Activated CD4-positive, alpha-beta T cell treated with anti-CD3 and anti-CD28 coated beads for 24 hours (primary cell): Measurements from ENCODE around the gene ZBTB18.
"Not testable (repeated sequence)": the region's sequence is repeated elsewhere in the genome, so short reads cannot be mapped to it uniquely, and the experiment has no call there.

Experiments used
- DNase-seq, 2 donors: peaks; one replicate each; pipeline ENCODE4 v3.0.0-alpha.2; 2020; ENCODE audit warnings: low read depth in 2 of 2

Gene ZBTB18

DNA sequence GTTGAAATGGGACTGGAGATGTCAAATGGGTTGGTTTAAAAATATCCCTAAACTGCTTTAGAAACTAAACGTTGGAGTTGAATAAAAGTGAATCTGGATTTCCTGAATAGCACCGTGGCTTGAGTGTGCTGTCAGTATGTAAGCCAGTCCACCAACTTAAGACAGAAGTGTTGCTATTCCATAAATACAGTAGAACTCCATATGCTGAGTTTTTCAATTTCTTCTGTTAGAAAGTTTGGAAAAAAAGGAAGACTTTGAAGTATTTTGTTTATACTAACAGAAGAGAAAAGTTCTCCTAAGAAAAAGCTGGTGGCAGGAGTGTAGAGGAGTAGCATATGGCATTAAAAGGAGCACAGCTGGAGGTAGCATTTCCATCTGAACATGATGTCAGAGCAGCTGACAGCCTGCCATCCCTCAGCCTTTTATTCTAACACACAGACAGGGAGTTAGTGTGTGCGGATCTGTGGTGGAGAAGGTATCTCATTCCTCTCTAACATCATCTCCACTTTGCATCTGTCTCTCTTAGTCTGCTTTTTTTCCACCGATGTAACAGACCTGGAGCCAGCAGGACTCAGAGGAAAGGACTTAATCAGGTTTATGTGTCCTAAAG, at the start of gene ZBTB18:
Gene ZBTB18 (plus strand): TSS at position 449 of the 610 bp plus-strand sequence. CDS start 149 bp downstream, at position 598.
- no peak for DNase-seq

DNA sequence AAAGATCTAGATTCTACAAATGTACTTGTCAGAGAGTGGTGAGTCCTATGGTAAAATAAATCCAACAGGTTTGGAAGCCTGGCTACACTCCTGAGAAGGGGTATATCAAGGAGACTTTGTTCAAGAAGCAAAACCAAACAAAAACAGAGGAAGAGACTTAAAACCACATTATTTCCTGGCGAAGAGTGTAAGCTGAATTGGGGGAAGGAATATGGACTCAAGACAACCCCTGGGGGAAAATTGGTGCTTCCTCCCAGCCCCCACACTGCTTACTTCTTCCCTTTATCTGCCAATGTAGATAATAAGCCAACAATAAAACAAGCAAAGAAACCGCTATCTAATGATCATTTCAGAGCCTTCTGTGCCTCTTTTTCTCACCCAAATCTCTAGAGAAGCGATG, 48.4 kb upstream of the ZBTB18 start:
- no peak for DNase-seq

DNA sequence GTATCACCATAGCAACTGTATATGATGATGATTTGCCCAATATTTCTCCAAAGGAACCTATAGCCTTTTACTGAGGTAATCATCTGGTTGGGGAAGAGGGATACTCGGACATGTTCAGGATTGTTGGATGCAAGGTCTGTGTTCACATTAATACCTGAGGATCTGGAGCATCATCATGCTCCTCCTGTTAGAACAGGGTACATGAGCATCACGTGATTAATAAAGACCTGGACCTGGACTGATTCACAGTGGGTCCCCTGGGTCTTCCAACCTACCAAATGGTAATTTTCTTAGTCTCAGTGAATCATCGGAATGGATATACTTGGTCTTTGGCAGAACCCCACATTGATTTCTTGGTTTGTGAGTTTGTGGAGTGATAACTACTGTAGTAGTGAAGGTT, 45.6 kb upstream of the ZBTB18 start:
- DNase-seq: no peak

DNA sequence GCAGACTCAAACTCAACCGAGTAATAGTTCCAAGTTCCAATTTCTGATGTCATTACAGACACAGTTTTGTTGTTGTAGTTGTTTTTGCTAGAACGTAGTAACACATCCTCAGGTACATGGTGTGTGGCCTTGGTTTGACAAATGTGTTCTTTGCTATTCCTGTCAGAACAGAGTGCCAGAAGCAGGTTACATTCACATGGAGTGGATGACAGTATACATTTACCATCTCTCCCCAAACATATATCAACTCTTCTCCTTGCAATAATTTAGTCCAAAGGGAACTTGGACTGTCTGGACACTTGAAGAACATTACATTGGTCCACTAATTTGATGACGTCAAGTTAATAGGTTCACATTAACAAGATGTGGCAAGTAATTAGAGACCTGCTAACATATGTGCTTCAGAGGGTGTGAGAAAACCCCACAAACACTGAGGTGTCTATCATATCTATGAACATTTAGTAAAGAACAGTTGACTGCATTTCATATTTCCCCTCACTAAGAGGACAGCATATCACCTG, 44.6 kb upstream of the ZBTB18 start:
- DNase-seq: no peak

DNA sequence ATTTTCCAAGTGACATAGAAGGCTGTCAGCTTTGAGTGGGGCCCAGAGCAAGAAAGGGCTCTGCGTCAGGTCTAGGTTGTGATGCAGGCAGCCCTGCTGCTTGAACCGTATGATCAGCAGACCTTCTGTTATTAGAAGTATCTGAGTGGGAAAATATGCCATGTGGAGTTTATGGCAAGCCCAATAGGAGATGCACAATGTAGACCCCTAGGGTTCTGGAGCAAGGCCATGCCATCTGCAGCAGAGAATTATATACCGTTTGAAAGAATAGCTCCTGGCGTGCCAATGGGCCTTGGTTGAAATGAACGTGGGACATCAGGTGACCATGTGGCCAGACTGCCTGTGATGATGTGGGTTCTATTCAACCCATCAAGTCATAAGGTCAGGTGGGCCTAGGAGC, 44.1 kb upstream of the ZBTB18 start:
- no peak for DNase-seq

DNA sequence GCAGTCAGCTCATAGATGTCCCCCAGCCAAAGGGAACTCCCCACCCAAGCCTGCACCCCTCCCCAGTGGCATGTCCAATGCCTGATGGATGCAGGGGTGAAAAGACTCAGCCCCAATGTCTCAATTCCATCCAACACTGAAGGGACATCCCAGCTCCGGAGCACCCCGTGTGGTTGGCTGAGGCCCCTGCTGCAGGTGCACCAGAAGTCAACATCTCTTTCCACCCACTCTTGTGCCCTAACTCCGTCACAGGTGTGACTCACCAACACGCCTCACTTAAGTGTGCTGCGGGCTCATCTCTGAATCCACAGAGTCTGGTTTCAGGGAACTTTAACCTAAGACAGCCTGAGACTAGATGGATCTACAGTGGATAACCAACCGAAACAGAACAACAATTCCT, 40.9 kb upstream of the ZBTB18 start:
- DNase-seq: peak; percentile 18 to 27

DNA sequence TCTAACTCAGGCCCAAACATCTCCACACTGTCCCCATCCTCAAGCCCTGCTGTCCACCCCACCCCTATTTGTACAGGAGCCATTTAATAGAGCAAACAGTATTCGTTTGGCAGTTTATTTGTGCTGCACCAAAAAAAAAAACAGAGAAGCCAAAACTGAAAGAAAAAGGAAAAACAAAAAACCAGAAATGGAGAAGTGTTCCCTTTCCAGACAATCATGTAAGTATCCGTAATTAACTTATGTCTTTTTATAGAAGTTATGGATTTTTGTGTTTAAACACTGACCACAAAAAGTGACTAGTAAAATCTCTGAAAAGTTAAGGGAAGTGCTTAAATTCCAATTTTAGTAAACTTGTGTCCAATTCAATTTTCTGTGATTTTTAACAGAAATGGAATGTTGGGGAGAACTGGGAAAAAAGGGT, 40.4 kb upstream of the ZBTB18 start:
- DNase-seq: no peak

DNA sequence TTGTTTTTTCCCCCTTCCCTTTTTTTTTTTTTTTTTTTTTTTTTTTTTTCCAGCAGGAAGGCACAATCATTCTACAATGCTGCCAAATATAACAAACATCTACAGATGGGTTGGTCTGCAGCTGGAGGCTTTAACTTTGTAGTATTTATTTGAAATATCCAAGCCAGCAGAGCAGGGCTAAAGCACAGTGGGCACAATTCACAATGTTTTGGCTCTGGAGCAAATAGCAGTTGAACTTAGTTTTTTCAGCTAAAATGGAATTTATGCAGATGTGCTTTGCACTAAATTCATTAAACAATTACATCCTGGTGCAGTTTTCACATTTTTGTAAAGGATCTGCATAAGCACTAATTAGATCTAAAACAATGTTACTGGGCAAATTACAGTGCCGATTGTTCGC, 39.8 kb upstream of the ZBTB18 start:
- DNase-seq: no peak

DNA sequence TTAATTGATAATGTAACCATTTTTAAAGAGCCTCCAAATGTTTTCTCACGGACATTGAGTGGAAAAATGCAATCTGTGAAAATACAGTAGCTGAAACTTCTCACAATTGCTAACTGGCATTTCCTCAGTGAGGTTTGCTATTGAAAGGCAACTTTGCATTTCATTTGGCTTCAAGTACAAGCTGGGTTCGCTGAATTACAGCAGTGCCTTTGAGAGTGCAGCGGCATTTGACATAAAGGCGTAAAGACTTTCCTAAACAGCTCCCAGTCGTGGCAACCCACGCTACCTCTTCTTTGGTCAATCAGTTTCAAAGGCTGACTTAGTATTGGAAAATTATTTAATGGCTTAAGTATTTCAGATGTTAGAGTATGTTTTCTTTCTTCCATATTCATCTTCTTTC, 39.3 kb upstream of the ZBTB18 start:
- no peak for DNase-seq

DNA sequence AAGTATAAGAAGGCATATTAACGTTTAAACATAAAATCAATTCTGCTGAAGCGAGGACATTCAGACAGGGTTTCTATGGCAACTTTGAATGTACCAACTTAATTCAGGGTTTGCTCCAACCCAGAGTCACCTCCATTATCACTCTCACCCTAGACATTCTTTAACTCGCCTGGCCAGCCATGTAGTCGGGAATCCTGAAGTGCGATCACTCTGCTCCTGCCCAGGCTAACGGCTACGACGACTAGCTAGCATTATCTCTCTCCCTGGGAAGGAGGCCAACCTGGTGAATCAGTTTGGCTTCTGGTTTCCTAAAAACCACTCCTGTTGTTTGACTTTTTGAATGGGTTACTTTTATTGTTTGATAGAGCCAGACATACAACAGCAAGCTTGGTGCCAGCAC, 38.9 kb upstream of the ZBTB18 start:
- no peak for DNase-seq

DNA sequence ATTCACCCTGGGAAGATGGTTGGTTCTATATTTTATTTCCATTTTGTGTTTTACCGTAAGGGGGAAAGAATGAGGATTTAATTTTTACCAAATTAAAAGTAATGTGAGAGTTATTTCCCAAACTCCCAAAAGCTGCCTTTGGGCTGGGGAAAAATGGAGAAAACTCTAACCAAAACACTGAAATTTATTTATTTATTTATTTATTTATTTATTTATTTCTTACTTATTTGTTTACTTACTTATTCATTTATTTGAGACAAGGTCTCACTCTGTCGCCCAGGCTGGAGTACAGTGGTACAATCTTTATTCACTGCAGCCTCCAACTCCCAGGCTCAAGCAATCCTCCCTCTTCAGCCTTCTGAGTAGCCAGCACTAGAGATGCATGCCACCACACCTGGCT, 38.0 kb upstream of the ZBTB18 start:
- no peak for DNase-seq

DNA sequence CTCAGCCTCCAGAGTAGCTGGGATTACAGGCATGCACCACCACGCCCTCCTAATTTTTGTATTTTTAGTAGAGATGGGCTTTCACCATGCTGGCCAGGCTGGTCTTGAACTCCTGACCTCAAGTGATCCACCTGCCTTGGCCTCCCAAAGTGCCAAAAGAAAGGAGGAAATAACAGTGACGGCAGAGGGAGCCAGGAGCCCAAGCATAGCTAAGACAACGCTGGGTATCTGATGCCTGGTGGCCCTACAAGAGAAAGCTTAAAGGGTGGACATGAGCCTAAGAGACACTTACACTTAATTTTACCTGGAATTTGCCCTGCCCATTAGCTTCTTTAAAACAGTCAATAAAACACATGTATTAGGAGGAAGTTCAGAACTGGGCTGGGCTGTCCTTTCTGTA, 36.2 kb upstream of the ZBTB18 start:
- DNase-seq: not testable (repeated sequence)

DNA sequence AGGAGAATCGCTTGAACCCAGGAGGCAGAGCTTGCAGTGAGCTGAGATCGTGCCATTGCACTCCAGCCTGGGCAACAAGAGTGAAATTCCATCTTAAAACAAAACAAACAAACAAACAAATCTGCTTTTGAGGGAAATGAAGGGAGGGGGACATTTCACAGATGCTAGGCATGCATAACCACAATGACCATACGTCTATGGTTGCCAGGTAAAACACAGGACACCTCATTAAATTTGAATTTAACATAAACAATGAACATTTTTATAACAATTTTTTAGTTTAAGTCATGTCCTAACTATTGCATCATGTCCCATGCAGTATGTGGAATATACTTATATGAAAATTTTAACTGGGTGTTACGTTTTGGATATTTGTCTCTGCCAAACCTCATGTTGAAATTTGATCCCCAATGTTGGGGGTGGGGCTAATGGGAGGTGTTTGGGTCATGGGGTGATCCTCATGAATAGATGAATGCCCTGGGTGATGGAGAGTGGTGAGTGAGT, 31.0 kb upstream of the ZBTB18 start:
- no peak for DNase-seq

DNA sequence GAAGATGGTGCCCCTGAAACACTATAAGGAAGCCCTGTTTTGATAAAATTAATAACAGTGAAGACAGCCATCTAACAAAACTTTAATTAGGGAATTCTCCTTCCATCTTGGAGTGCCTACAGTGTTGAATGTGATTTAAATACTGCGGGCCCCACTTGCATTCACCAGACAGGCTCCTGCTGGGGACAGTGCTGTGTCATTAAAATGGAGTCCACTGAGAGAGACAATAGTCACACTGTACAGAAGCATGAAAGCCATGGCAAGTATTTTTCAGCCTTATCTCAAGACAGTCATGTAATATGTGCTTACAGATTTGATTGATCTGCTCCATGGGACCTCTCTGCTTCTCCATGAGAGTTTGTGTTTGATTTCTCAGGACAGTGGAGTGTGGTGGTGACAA, 29.7 kb upstream of the ZBTB18 start:
- DNase-seq: no peak

DNA sequence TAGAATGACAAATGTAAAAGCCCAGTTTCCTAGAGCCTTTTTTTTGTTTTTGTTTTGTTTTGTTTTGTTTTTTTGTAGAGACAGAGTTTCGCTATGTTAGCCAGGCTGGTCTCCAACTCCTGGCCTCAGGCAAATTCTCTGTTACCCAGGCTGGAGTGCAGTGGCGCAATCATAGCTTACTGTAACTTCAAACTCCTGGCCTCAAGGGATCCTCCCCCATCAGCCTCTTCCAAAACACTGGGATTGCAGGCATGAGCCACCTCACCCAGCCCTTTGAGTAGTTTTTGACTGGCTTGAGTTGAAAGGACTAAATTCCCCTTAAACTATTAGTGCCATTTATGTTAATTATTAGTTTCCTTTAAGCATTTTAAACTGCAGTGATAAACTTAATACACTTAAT, 28.8 kb upstream of the ZBTB18 start:
- no peak for DNase-seq

DNA sequence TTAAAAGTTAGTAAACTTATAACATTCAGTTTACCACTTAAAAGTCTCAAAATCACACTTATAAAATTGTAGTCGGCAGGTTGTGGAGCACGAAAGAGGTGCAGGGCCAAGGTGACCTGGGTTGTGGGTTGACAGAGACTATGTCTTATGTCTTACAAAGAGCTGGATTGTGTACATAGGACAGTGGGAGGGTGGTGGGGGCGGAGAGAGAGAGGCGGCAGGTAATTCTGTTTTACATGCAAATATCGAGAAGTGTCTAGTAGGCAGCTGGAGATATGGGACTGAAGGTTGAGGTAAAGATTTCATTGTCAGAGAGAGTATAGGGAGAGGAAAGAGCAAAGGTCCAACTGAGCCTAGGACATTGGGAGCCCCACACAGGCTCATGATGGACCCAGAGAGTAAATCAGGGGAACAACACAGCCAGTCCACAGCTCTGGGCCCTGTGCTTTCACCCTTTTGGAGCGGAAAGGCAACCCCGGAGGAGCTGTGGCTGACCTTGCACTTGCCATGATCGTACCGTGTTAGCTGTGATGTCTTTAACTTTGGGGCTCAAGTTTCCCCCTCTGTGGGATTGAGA, 28.1 kb upstream of the ZBTB18 start:
- no peak for DNase-seq

DNA sequence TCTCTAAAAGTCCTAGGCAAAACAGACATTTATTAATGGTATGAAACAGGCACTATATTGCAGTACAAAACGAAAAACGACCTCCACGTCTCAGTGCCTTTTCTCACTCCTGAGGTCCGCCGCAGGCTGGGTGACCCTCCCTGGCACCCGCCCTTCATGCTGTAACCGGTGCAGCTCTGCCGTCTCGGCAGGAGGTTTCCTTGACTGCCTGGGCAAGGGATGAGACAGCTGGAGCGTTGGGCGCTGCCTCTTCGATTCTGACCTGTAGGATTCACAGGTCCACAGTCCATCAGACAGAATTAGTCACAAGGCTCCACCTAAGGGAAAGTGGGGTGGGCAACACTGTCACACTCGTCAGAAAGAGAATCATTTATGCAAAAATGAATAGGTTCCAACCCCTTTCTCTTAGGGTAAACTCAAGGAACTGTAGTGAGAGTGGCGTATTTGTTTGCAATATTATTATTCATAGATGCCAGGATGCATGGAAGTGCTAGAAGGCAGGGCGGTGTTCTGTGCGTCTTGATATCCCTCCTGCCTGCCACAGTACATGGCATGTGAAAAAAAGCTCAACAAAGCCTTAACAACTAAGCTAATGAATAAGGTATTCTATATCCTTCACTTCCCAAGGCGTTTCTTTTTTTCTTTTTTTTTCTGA, 23.5 kb upstream of the ZBTB18 start:
- DNase-seq: no peak

DNA sequence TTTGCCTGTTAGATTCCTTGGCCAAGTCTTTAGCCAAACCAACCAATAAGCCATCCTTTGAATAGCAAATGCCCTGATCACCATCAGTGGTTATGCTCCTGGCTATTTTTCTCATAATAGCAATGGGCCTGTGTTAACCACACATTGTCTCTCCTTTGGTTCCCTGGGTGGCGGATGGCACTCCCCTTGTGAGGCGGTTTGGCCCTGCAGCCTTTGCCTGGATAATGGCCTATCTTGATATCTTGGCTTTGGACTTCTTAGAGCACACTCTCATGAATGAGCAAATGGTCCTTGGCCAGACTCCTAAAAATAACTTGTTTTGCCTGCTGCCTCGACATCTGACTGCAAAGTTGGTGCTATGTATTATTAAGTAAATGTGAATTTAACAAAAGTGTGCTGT, 22.4 kb upstream of the ZBTB18 start:
- DNase-seq: no peak

DNA sequence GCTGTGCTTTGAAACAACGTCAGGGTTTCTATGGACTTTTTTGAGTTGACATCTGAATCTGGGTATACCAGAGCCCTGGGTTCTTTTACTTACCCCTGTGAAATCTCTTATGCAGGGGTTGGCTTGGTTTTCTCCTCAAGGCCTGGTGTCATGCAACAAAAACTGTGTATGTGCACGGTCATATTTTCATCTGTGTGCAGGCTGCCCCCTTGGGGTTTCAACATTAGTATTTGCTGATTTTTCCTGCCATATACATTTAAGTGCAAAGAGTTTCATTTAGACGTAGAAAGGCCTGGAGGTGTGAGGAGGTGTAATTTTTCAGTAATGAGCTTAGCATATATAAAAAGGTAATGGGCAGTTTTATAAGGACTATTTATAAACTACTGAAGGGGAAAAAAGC, 22.0 kb upstream of the ZBTB18 start:
- DNase-seq: no peak

DNA sequence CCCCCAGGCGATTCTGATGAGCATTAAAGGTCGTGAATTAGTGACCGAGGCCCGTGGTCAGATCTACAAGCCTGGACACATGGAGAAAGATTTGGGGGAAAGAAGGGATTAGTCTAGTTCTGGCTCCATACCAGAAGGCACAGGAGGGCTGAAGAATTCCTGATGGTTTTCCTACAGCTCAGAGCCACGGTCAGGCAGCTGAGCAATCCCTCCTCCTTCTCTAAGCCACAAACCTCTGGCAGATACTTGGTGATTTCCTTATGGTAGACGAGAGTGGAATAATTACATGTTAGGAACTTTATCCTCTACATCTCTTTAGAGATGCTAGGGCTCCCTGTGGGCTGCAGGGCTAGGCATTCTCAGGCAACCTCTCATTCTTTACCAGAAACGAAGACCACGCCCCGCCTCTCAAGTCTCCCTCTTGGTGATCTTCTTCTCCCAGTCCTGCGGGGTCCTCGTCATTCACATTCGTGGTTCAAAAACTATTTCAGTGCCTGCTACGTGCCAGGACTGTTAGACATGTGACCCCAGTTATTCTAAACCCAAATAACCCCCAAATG, 20.5 kb upstream of the ZBTB18 start:
- no peak for DNase-seq

DNA sequence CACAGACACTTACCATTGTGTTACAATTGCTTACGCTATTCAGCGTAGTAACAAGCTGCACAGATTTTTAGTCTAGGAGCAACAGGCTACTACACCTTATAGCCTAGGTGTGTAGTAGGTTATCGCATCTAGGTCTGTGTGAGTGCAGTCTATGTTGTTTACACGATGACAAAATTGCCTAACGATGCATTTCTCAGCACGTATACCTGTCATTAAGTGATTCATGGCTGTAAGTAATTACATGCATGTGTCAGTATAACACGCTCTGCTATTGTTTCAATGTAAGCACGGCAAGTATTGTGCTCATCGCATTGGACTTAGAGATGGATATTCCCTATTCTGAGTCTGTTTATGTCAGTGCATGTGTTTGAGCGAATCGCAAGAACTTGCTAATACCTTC, 15.7 kb upstream of the ZBTB18 start:
- no peak for DNase-seq

DNA sequence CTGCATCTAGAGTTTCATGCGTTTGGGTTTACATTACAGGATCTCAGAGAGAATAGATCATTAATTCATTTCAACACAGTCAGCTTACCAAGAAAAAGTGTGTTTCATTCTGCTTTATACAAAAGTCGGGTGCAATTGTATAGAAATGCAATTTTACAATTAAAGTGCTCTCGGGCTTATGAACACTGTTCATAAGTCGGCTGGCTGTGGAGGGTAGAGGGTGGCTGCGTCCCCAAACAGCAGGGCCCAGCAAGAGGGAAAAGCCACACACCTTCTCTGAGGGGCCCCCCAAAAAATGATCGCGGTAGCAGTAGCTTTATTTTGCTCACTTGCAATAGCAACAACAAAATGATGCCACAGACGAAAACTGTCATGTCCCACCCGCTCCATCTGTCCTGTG, 13.8 kb upstream of the ZBTB18 start:
- no peak for DNase-seq
